GM21515 (cell line): ENCODE results near the gene PDHB.

Source experiments
- ATAC-seq: cut with Tn5 transposase; IDR thresholded peaks from one replicate; pipeline ENCODE4 v1.9.1; 2021; ENCODE audit not compliant: unreplicated experiment

The PDHB gene

GRCh38 chr3:58404396-58404795 is 29.2 kb downstream of the PDHB start:
- no peak for ATAC-seq

DNA sequence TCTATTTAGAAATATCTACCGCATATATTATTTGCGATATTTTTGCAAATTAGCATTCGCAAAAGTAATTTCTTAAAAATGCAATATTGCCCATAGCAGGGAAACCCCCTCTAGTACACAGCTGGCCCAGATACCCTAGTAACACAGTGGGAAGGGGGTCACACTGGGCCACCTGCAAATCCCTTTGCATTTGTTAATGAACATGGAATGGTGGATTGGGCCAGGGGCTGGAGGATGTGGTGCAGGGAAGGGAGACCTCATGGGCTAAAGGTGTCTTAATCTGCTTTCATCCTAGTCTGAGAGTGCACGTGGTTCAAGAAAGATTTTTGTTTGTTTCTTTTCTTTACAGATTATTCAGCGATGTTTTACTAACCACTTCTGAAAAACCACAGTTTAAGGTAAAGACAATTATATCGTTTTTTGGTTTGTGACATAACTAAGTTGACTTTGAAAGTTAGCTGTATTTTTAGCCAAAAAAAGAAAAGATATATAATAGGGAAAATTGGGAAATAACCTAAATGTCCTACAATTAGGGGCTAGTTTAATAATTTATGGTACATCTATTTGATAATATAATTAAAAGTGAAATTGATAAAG is 30.0 kb downstream of the PDHB start:
- ATAC-seq, result no peak

- ATAC-seq, result no peak
Measured at GRCh38 chr3:58398669-58399333, 34.8 kb downstream of the PDHB start.

- ATAC-seq, result no peak
Measured at GRCh38 chr3:58394339-58394738, 39.3 kb downstream of the PDHB start.

DNA sequence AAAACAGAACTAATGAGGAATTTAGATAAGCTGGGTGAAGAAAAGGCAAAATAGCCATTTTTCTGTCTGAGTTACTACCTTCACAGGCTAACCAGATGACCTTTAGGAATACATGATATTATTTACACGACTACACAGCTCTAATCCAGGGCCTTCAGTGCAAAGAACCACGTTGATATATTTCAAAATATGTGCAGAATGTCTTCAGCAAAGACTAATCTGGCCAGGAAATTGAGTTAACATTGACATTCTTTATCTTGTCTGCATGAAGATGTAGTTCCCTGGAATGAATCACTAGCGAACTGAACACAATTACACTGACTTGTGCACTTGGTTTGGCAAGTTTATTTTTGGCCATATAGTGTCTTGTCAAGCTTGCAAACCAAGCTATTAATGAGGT is 41.5 kb downstream of the PDHB start:
- ATAC-seq, result no peak

- no peak for ATAC-seq
Measured at GRCh38 chr3:58391156-58391865, 42.3 kb downstream of the PDHB start.

DNA sequence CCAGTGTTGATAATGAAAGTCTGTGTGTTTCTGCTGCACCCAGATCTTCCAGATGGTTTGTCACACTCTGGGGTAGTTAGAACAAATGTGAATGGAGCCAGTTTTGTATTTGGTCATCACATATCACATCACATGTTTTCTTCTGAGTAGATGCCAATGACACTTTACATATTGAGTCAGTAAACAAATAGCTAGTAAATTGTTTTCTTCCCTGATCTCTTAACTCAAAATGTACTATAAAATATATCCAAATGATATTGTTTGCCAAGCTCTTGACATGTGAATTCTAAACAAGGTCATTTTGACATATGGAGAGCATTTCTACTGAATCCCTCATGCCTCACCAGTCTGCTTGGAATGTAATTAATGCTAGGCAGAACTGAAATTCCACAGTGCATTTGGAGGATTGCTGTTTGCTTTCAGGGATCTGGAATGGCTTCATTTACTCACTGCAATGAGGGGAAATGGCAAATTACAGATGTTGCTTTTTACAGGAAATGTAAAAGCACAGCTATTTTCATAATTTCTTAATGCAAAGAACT is 45.0 kb downstream of the PDHB start:
- no peak for ATAC-seq

- ATAC-seq, result no peak
Measured at GRCh38 chr3:58387650-58388546, 45.7 kb downstream of the PDHB start.

DNA sequence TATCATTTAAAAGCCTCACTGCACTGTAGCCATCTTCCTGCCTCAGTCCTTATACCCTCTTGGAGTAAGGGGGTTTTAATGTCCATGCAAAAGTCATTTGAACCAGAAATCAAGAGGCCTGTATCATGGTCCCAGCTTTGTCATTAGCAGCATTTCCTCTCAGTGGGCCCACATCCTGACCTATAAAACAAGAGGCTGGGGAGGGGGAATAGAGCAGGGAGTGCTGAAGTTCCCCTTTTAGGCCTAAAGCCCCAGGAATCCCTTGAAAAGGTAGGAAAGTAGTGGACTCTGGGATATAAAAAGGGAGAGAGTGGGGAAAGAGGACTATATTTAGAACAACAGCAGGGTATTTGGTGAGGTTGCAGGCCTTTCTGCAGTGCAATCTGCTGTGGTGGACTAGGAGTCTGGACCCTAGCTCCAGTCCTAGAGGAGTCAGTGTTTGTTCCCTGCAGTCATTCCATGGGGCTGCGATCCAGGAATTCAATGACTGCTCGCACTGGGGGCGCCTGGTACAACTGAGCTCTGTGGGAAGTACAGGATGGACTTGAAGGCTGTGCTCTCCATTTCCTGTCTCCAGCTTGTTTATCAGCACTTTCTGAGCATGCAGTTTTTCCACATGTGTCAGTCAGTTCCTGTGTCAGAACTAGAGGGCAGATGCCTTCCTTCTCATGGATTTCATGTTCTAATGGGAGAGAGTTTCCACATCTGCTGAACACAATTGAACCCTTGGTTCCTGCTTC is 46.8 kb downstream of the PDHB start:
- no peak for ATAC-seq

- no peak for ATAC-seq
Measured at GRCh38 chr3:58384381-58385090, 49.1 kb downstream of the PDHB start.

DNA sequence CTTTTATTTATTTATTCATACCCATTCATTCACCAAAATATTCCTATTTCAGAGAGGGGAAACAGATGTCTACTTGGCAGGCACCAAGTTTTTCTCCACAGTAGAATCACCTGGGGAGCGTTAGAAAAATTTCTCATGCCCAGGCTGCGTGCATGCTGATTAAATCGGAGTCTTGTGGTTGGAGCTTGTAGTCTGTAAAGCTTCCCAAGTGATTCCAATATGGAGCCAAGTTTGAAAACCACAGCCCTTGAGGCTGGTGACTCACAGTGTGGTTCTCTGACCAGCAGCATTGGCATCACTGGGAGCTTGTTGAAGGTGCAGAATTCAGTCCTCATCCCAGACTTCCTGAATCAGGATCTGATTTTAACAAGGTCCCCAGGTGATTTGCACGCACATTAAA is 49.7 kb downstream of the PDHB start:
- no peak for ATAC-seq

GRCh38 chr3:58383476-58383875 is 50.2 kb downstream of the PDHB start:
- ATAC-seq, result no peak

- ATAC-seq, result no peak
Measured at GRCh38 chr3:58379351-58380073, 54.1 kb downstream of the PDHB start.

- ATAC-seq, result no peak
Measured at GRCh38 chr3:58377750-58378149, 55.9 kb downstream of the PDHB start.
